GM18858 (cell line): ENCODE measurements around the gene CA5A.
"Not testable (repeated sequence)": the region's sequence is repeated elsewhere in the genome, so short reads cannot be mapped to it uniquely, and the experiment has no call there.

Experiments used
- ATAC-seq: cut with Tn5 transposase; IDR thresholded peaks from one replicate; pipeline ENCODE4 v1.9.1; 2021; ENCODE audit not compliant: unreplicated experiment

CA5A gene

GRCh38 chr16:87926246-87927194 is 9.8 kb downstream of the CA5A start:
- ATAC-seq = peak; percentile 42

DNA sequence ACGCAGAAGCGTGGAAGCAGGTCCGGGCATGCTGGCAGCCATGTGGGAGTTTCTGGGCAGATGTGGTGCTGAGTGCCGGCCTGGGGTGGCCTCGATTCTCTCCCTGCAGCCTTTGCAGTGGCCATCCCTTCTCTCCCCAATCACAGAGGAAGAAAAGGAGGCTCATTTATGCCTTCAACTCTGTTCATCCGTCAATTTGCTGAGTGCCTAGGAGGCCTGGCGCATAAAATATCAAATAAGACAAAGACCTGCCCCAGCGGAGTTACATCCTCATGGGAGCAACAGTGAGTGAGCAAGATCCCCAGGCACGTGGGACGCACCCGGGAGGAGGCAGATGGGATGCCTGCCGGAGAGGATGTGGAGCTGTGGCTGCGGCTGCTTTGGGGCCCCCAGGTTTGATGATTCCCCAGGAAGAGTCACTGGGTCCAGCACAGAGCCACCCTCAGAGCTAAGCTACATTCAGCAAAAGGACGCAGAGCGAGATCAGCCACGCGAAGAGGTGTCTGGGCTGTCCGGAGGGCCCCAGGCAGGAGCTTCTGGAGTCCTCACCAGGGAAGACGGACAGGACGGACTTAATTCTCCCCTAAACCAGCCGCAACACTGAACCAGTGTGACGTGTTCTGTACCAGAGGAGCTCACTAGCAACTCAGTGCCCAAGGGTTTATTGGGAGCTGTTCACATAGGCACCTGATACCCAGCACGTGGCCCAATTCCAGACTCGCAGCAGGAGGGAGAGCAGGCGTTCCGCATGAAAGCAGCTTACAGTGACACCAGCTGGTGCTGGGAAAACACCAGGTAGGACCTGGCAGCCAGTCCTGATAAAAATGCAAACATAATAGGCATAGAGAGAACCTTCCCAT is 11.3 kb downstream of the CA5A start:
- no peak for ATAC-seq

GRCh38 chr16:87924041-87924810 is 12.1 kb downstream of the CA5A start:
- peak; percentile 55 for ATAC-seq

- no peak for ATAC-seq
Measured at GRCh38 chr16:87922250-87922871, 14.0 kb downstream of the CA5A start.

DNA sequence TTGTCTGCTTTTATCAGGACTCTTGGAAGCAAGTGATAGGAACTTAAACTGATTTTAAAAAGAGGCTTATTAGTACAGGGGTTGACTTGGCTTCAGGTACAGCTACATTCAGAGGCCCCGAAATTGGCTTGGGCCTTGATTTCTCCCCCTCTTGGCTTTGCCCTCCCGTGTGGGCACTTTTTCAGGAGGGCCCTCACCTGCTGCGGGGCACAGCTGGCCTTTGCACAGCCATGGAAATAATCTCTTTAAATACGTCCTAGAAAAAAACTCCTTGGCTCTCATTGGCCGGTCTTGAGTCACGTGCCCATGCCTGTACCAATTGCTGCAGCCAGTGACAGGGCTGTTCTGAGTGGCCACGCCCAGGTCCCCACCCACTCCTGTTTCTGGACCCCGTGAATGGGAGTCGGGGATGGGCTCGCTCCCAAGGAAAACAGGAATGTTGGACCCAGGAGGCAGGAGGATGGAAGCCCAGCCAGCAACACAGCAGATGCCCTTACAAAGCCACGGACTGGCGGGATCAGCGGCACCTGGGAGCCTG is 15.0 kb downstream of the CA5A start:
- no peak for ATAC-seq

DNA sequence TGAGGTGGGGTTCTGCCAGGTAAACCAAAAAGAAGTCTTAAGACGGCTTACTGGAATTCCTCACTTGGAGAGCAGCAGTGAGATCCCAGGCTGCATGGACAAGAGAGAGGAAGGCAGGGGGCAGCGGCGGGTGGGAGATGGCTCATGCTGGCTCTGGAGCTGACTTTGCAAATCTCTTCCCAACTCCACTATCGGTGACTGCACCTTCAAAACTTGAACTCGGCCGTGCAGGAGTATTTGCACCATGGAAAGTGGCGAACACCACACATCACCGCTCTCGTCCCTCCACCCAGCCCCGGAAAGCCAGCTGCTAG is 16.7 kb downstream of the CA5A start:
- ATAC-seq = no peak

- no peak for ATAC-seq
Measured at GRCh38 chr16:87918866-87919680, 17.3 kb downstream of the CA5A start.

GRCh38 chr16:87918338-87918737 is 18.0 kb downstream of the CA5A start:
- no peak for ATAC-seq

DNA sequence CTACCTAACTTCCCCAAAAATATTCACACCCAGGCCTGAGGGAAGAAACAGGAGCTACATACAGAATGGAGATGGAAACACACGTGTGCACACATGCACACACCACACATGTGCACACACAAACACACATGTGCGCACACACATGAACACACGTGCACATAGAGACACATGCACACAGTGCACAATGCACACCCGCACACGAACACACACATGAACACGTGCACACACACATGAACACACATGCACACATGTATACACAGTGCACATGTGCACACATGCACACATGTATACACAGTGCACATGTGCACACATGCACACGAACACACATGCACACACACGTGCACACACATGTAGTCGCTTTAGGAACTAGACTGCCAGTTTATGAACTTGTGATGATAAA is 18.8 kb downstream of the CA5A start:
- no peak for ATAC-seq

DNA sequence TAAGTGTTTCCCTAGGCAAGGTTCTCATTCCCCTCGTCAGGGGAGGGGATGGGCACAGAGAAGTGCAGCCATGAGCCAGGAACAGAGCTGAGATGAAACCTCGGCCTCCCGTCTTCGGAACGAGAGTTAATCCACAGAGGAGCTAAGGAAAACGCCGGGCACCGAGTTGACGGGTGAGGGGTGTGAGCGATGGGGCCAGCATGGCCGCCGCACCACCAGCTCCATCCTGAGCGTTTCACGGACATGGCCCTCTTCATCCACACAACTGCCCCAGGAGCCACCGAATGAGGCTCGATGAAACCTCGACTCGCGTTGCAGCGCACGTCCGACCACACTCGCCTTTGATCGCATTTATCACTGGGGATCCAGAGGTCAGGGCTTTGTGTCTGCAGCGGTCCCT is 21.5 kb downstream of the CA5A start:
- no peak for ATAC-seq

DNA sequence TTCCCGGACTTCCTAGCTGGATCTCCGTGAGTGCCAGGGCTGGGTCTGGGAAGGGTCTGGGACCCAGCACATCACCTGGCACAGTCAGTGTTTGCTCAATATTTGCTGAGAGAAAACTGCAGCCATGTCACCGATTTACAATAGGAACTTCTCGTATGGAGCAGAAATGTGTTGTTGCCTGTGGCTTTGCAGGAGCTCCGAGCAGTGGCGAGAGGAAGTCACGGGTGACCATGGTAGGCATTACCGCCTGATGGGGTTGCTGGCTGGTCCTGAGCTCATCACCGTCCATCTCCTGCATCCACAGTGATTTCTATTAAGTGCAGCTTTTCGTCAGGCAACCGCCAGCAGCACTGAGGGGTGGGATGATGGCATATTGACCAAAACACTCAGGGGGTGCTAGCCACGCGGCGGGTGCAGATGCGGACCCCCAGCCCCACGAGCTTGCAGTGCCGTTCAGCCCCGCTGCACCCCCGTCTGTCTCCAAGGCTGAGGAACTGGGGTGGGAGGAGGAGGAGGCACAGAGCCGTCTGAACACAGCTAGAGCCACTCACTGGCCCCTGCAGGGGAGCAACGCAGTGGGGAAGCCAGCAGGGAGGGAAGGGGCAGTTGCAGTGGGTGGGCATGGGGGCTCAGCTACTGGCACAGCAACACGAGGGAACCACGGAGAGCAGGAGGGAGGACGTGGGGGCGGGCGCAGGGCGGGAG is 22.2 kb downstream of the CA5A start:
- ATAC-seq = not testable (repeated sequence)

DNA sequence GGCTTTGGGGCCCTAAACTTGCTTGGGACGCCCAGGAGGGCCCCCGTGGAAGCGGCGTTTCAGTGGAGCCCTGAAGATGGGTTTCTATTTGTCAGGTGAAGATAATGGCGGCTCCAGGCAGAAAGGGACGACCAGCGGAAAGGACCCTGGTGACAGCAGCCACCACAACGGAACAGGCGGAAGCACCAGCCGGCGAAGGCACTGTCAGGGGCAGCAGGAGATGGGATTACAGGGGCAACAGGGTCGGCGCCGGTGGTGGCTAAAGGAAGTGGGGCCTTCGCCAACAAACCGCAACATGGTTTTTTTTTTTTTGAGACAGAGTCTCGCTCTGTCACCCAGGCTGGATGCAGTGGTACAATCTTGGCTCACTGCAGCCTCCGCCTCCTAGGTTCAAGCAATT is 23.6 kb downstream of the CA5A start:
- ATAC-seq = not testable (repeated sequence)

DNA sequence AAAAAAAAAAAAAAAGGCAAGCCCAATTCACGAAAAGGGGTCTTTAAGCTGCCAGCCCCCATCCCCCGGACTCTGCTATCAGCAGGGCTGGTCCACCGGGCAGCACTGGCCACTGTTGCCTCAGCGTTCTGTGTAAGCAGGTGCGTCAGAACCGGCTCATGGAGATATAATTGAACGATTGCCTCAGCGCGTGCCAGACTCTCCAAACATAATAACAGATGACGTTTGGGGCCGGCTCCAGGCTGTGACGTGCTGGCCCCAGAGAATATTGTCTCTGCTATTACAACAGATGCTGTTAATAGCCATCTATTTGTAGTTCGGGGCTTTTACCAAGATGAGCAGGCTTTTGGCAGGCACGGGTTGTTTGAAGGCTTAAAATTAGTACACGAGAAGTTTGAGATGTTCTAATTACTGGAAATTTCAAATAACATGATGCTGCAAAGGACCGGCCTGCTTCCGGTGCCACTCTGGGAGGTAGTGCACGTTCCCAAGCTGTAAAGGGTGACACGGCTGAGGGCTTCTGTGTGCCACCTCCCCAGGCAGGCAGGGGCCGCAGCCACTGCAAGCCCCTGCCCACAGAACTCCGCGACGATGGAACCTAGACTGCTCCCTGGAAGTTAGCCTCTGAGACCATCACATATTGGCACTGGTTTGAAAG is 25.1 kb downstream of the CA5A start:
- ATAC-seq = not testable (repeated sequence)

GRCh38 chr16:87909203-87909935 is 27.0 kb downstream of the CA5A start:
- ATAC-seq = peak; percentile 87

- ATAC-seq = not testable (repeated sequence)
Measured at GRCh38 chr16:87908101-87908500, 28.2 kb downstream of the CA5A start.

DNA sequence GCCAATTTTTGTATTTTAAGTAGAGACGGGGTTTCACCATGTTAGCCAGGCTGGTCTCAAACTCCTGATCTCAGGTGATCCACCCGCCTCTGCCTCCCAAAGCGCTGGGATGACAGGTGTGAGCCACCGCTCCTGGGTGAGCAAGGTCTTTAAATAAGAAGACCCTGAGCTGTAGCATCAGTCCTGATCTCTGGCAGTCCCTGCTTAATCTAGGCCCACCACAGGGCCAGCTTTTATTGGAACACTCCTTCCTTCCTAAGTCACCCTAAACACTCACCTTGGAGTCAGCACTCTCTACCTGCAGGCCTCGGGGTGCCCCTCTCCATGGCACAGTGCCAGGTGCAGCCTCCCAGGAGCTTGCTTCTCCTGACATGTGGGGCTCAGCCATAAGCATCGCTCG is 30.8 kb downstream of the CA5A start:
- not testable (repeated sequence) for ATAC-seq

GRCh38 chr16:87904963-87905362 is 31.4 kb downstream of the CA5A start:
- not testable (repeated sequence) for ATAC-seq

- not testable (repeated sequence) for ATAC-seq
Measured at GRCh38 chr16:87900489-87900888, 35.8 kb downstream of the CA5A start.
